C4-2B (cell line): ENCODE results near the gene CERS5.

Experiments
- CTCF ChIP-seq: fragments of 450-650 bp; conservative IDR thresholded peaks from 2 replicates; pipeline ENCODE4 v1.5.1; 2017; ENCODE audit warnings: mild to moderate bottlenecking
- ZFX ChIP-seq: fragments of 450-650 bp; IDR thresholded peaks from 2 replicates; pipeline ENCODE4 v1.6.1; 2017

GRCh38 chr12:50097952-50098351 is 69.2 kb downstream of the CERS5 start:
- TF ChIP-seq CTCF: no peak
- no peak for TF ChIP-seq ZFX
